ENCODE results near the gene DNAJC4.

Gene DNAJC4

DNA sequence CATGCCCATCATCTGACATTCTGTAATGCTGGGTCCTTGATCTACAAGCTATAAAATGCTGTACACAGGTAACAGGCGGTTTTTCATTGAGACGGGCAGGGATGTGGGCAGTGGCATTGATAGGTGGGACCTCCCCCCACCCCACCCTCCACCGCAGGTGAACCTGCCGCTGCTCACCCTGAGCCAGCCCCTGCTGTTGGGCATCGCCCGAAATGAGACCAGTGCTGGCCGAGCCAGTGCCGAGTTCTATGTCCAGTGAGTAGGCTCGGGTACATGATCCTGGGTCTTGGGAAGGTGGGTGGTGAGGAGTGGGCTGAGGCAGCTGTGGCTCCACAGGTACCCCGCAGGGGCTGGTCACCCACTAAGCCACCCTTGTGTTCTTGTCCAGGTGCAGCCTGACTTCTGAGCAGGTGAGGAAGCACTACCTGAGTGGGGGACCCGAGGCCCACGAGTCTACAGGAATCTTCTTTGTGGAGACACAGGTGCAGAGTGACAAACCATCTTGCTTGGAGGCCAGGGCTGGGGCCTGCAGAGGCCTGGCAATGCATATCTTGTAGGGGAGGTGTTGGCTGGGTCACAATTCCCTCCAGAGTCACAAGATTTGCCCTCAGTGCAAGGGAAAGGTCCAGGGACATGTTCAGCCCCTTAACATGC lies 1.1 kb upstream of the DNAJC4 start:
- H3K4me3 Mint-ChIP-seq = peak overlapping the region; percentile 87
- H3K27me3 Mint-ChIP-seq = no peaks in the 10 kb centered on the region
- H3K27ac Mint-ChIP-seq = peak overlapping the region; percentile 91
- H3K36me3 Mint-ChIP-seq = peaks cover 12% of the 10 kb centered on the region
- DNase-seq = no peak
- CTCF ChIA-PET = no interaction called here
- no peaks in the 10 kb centered on the region for H3K9me3 Mint-ChIP-seq
- peaks cover 65% of the 10 kb centered on the region for H3K4me1 Mint-ChIP-seq

DNA sequence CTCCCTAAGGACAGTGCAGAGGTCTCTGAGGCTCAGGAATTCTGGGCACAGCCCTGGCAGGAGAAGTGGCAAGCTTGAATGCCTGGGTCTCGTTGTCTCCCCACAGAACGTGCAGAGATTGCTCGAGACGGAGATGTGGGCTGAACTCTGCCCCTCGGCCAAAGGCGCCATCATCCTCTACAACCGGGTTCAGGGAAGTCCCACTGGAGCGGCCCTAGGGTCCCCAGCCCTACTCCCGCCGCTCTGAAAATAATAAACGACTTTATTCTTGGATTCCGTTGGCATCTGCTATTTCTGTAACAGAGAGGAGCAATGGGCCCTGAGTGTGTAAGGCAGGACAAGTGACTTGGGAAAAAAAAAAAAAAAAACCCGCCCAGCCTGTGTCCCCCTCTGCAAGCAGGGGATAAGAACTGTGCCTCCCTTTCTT lies 591 bp upstream of the DNAJC4 start:
- peaks cover 63% of the 10 kb centered on the region for H3K4me1 Mint-ChIP-seq
- CTCF ChIA-PET = interaction anchor here (1.0 to 1.6 kb wide), 3 partner anchors 23 to 75 kb away, joined by 3 read pairs; partner anchors contain the start of gene FERMT3
- no peak for DNase-seq

DNA sequence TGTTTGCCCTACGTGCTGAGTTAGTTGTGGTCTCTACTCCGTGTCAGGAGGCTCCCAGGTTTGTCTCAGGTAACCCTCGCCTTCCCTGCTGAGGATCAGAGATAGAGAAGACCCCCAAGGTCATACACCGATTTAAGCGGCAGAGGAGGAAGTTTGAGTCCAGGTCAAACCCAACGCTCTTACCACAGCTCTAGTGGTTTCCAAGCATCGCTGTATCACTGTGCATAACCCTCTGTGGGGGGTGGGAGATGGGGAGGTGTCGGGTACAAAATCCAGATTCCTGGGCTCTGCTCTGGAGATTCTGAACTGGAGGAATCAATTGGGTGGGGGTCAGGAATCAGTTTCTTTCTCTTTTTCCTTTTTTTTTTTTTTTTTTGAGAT lies 627 bp downstream of the DNAJC4 start:
- Mint-ChIP-seq H3K36me3 (peaks cover 10% of the 10 kb centered on the region), H3K27ac (peak overlapping the region; percentile 91), H3K4me1 (peaks cover 65% of the 10 kb centered on the region), H3K9me3 (no peaks in the 10 kb centered on the region), H3K27me3 (no peaks in the 10 kb centered on the region), H3K4me3 (peak overlapping the region; percentile 87)
- no peak for DNase-seq
- CTCF ChIA-PET = interaction anchor here (0.7 to 1.6 kb wide), 3 partner anchors 26 to 86 kb away, joined by 3 to 4 read pairs (median 3); partner anchors contain the start of gene TRMT112

More for the DNA sequence above, 591 bp upstream of the DNAJC4 start:
- H3K4me3 Mint-ChIP-seq = peak overlapping the region; percentile 87
- peaks cover 12% of the 10 kb centered on the region for H3K36me3 Mint-ChIP-seq
- H3K27ac Mint-ChIP-seq = peak overlapping the region; percentile 91
- no peaks in the 10 kb centered on the region for H3K27me3 Mint-ChIP-seq
- no peaks in the 10 kb centered on the region for H3K9me3 Mint-ChIP-seq

DNA sequence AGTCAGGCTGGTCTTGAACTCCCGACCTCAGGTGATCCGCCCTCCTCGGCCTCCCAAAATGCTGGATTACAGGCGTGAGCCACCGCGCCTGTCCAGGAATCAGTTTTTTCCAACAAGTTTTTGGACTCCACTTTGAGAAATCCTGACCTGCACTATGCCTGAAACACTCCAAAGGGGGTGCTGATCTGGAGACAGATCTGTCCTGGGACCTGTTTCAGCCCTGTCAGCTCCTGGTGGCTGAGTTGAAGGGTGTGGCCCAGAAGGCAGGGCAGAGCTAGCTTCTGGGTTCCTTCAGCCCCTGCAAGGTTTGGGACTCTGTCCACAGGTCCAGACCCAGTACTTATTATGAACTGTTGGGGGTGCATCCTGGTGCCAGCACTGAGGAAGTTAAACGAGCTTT lies 1.2 kb downstream of the DNAJC4 start:
- Mint-ChIP-seq H3K27me3 (no peaks in the 10 kb centered on the region), H3K27ac (peak overlapping the region; percentile 62), H3K4me3 (peak overlapping the region; percentile 87), H3K9me3 (no peaks in the 10 kb centered on the region), H3K4me1 (peaks cover 65% of the 10 kb centered on the region), H3K36me3 (peaks cover 10% of the 10 kb centered on the region)
- DNase-seq = no peak
- CTCF ChIA-PET = interaction anchor here (0.7 to 1.6 kb wide), 2 partner anchors 27 to 86 kb away, joined by 3 to 4 read pairs; partner anchors contain the start of gene TRMT112

DNA sequence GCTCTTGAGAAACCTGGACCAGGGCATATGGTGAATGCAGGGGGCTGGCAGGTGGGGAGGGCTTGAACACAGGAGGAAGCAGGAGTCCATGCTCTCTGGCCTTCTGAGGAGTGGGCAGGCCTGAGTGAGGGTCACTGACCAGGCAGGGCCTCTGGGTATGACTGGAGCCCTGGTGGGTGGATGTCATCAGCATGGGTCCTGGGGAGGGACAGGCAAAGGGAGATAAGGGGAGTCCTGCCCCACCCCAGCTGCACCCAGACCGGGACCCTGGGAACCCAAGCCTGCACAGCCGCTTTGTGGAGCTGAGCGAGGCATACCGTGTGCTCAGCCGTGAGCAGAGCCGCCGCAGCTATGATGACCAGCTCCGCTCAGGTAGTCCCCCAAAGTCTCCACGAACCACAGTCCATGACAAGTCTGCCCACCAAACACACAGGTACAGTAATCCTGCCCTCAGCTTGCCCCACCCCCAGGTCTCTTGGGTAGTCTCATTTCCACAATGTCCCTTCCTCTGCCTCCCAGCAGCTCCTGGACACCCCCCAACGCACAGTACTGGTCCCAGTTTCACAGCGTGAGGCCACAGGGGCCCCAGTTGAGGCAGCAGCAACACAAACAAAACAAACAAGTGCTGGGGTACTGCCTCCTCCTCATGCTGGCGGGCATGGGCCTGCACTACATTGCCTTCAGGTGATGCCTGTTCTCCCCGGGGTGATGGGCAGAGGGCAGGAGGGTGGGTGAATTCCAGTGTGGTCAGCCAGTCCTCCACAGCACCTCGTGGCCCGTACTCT lies 2.0 kb downstream of the DNAJC4 start:
- CTCF ChIA-PET = interaction anchor here (0.6 to 0.7 kb wide), 2 partner anchors 28 to 69 kb away, joined by 3 read pairs; no protein-coding TSS in a partner anchor
- H3K4me1 Mint-ChIP-seq = peaks cover 67% of the 10 kb centered on the region
- peak overlapping the region; percentile 62 for H3K27ac Mint-ChIP-seq
- H3K9me3 Mint-ChIP-seq = no peaks in the 10 kb centered on the region
- no peaks in the 10 kb centered on the region for H3K27me3 Mint-ChIP-seq
- H3K36me3 Mint-ChIP-seq = peaks cover 16% of the 10 kb centered on the region
- DNase-seq = no peak
- H3K4me3 Mint-ChIP-seq = peak overlapping the region; percentile 87

DNA sequence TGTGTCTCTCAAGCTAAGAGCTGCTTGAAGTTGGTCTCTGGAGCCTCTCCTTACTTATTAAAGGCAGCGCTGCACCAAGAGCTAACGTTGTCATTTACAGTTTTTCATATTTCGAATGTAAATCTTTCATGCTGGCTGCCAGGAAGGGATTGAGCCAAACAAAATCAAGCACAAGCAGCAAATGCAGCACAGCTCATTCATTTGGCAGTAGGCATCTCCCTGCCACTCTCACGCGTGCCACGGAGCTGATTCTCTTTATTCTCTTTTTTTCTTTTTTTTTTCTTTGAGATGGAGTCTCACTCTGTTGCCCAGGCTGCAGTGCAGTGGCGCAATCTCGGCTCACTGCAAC lies 2.6 kb downstream of the DNAJC4 start:
- CTCF ChIA-PET = interaction anchor here (0.7 kb wide), 1 partner anchor 28 kb away, joined by 3 read pairs; no protein-coding TSS in a partner anchor
- peaks cover 64% of the 10 kb centered on the region for H3K4me1 Mint-ChIP-seq
- H3K27ac Mint-ChIP-seq = no peak overlapping the region
- H3K36me3 Mint-ChIP-seq = peaks cover 17% of the 10 kb centered on the region
- no peak for DNase-seq
- H3K9me3 Mint-ChIP-seq = no peaks in the 10 kb centered on the region
- no peaks in the 10 kb centered on the region for H3K27me3 Mint-ChIP-seq
- H3K4me3 Mint-ChIP-seq = peak overlapping the region; percentile 66

DNA sequence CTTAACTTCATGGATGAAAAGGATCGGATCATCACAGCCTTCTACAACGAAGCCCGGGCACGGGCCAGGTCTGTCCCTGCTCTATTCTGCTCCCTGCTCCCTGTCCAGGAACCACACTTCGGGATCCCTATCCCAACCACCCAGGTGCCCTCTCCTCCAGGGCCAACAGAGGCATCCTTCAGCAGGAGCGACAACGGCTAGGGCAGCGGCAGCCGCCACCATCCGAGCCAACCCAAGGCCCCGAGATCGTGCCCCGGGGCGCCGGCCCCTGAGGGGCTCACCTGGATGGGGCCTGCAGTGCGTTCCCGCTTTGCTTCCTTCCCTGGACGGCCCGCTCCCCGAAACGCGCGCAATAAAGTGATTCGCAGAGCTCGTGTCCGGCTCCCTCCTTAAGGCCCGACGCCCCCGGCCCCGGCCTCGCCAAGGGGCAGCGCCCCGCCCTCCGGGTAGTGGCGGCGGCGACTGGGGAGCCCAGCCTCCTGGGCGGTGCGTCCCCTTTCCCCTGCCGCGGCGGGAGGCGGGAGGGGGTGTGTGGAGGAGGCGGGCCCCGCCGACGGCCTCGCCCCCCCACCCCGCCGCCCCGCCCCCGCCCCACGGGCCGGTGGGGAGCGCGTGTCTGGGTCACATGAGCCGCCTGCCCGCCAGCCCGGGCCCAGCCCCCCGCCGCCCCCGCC lies 3.7 kb downstream of the DNAJC4 start, which contains the start of gene VEGFB:
TSS of gene VEGFB (plus strand) at position 672 of the 674 bp plus-strand sequence. CDS start 250 bp downstream, outside the sequence.
- peak; percentile 82 for DNase-seq
- peak within 1 kb of the TSS; percentile 84 for H3K4me3 Mint-ChIP-seq
- no peaks in the 10 kb centered on the region for H3K27me3 Mint-ChIP-seq
- H3K27ac Mint-ChIP-seq = peak within 1 kb of the TSS; percentile 62
- H3K9me3 Mint-ChIP-seq = no peaks in the 10 kb centered on the region
- peaks cover 63% of the 10 kb centered on the region for H3K4me1 Mint-ChIP-seq
- CTCF ChIA-PET = no interaction called here
- peaks cover 26% of the 10 kb centered on the region for H3K36me3 Mint-ChIP-seq

DNA sequence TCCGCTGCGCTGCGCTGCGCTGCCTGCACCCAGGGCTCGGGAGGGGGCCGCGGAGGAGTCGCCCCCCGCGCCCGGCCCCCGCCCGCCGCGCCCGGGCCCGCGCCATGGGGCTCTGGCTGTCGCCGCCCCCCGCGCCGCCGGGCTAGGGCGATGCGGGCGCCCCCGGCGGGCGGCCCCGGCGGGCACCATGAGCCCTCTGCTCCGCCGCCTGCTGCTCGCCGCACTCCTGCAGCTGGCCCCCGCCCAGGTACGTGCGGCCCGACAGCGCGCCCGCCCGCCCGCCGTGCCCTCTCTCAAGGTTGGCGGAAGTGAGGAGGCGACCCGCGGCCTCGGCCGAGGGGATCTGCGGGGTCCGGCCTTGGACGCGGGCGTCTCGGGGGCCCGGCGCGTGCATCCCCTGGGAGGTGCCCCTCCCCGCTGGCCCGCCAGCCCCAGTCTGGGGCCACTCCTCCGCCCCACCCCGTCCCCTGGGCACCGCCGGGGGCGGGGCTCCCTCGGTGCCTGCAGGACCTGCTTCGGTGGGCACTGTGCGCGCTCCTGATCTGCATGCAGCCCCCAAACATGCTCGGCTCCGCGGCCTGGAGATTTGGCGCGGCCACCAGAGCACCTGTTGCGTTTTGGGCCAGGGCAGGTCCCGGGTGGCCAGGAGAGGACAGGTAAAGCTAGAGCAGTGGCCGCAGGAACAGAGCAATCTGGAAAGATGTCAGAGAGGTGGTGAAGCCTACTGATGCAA lies 4.5 kb downstream of the DNAJC4 start:
- peak; percentile 72 for DNase-seq
- no peaks in the 10 kb centered on the region for H3K9me3 Mint-ChIP-seq
- peak overlapping the region; percentile 62 for H3K27ac Mint-ChIP-seq
- H3K4me3 Mint-ChIP-seq = peak overlapping the region; percentile 84
- H3K4me1 Mint-ChIP-seq = peaks cover 59% of the 10 kb centered on the region
- CTCF ChIA-PET = no interaction called here
- peaks cover 22% of the 10 kb centered on the region for H3K36me3 Mint-ChIP-seq
- H3K27me3 Mint-ChIP-seq = no peaks in the 10 kb centered on the region

DNA sequence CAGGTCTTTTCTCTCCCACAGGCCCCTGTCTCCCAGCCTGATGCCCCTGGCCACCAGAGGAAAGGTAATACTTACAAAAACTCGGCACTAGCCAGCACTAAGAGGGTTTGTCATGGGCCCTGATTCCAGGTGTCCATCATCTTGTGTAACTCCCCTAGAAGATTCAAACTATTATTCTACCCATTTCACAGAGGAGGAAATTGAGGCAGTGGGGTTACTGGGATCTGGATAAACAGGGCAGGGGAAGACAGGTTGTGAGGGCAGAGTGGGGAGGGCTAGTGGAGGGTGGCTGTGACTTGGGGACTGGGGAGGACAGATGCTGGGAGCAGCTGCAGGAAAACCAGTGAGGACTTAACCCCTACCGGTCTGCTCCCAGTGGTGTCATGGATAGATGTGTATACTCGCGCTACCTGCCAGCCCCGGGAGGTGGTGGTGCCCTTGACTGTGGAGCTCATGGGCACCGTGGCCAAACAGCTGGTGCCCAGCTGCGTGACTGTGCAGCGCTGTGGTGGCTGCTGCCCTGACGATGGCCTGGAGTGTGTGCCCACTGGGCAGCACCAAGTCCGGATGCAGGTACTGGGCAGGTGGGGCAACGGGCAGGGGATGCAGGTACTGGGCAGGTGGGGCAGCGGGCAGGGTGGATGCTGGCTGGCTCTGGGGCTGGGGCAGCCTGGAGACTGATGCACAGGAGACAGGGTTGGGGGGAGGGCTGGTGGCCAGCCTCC lies 5.3 kb downstream of the DNAJC4 start:
- peaks cover 25% of the 10 kb centered on the region for H3K36me3 Mint-ChIP-seq
- no peaks in the 10 kb centered on the region for H3K27me3 Mint-ChIP-seq
- DNase-seq = no peak
- peaks cover 63% of the 10 kb centered on the region for H3K4me1 Mint-ChIP-seq
- H3K27ac Mint-ChIP-seq = peak overlapping the region; percentile 62
- H3K9me3 Mint-ChIP-seq = no peaks in the 10 kb centered on the region
- H3K4me3 Mint-ChIP-seq = peak overlapping the region; percentile 84
- CTCF ChIA-PET = interaction anchor here (0.8 kb wide), 1 partner anchor 9 kb away, joined by 3 read pairs; the partner anchor contains the start of gene NUDT22

DNA sequence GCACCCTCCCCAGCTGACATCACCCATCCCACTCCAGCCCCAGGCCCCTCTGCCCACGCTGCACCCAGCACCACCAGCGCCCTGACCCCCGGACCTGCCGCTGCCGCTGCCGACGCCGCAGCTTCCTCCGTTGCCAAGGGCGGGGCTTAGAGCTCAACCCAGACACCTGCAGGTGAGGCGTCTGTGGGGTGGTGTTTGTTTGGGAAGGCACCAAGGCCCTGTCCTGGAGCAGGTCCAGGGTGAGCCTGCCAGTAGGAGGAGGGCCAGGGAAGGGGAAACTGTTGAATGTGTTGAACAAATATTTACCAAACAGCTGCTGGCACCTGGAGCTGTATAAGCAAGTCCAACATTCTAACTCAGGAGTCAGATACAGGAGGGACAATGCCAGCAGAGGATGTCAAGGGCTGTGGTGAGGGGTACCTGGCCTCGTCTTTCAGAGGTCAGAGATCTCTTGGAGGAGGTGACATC lies 7.2 kb downstream of the DNAJC4 start:
- Mint-ChIP-seq H3K36me3 (peaks cover 24% of the 10 kb centered on the region), H3K4me1 (peaks cover 54% of the 10 kb centered on the region), H3K9me3 (no peaks in the 10 kb centered on the region), H3K27ac (peak overlapping the region; percentile 52), H3K27me3 (no peaks in the 10 kb centered on the region), H3K4me3 (no peak overlapping the region)
- no peak for DNase-seq
- CTCF ChIA-PET = interaction anchor here (0.8 to 2.2 kb wide), 3 partner anchors 12 to 67 kb away, joined by 3 to 5 read pairs (median 4); no protein-coding TSS in a partner anchor

DNA sequence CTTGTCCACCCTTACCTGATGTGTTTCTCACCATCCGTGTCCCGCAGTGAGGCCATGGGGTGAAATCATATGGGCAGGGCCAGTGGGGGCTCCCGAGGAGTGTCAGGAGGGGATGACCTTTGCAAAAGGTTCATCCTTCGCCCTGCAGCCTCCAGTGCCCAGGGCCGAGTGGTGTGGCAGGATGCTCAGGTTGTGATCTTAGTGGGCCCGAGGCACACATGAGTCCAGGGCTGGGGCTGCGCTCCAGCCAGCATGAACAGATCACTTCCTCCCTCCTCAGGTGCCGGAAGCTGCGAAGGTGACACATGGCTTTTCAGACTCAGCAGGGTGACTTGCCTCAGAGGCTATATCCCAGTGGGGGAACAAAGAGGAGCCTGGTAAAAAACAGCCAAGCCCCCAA lies 7.7 kb downstream of the DNAJC4 start:
- CTCF ChIA-PET = interaction anchor here (1.4 to 2.2 kb wide), 2 partner anchors 12 to 34 kb away, joined by 4 to 5 read pairs; no protein-coding TSS in a partner anchor
- Mint-ChIP-seq H3K36me3 (peaks cover 24% of the 10 kb centered on the region), H3K27ac (no peak overlapping the region), H3K9me3 (no peaks in the 10 kb centered on the region), H3K4me1 (peaks cover 54% of the 10 kb centered on the region), H3K4me3 (peak overlapping the region; percentile 21), H3K27me3 (no peaks in the 10 kb centered on the region)
- DNase-seq = no peak

DNA sequence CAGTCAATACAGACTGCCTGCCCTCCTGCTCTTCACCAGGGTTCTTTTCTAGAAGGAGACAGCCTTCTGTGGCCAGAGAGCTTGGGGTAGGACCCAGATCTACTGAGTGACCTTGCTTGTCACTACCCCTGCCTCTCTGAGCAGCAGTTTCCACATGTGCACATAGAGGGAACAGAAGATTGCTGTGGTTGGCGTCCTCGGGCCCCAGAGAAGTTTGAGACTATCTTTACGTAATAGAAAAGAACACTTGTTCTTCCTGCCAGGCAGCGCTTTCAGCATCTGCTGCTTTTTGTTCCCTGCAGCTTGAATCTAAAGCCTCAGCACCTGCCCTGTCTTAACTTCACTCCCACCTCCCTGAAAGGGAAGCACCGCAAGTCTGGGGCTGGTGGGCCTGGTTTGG lies 8.7 kb downstream of the DNAJC4 start:
- no peak for DNase-seq
- Mint-ChIP-seq H3K4me1 (peaks cover 58% of the 10 kb centered on the region), H3K36me3 (peaks cover 30% of the 10 kb centered on the region), H3K9me3 (no peaks in the 10 kb centered on the region), H3K27ac (peak overlapping the region; percentile 73), H3K27me3 (no peaks in the 10 kb centered on the region), H3K4me3 (no peak overlapping the region)
- CTCF ChIA-PET = interaction anchor here (1.4 to 2.2 kb wide), 2 partner anchors 11 to 35 kb away, joined by 4 to 5 read pairs; no protein-coding TSS in a partner anchor
